Measurements from ENCODE around the gene DPPA3. TPM values are rescaled to one million over a fixed set of nuclear protein-coding genes. Genes with fewer than 3 reads are reported as not detected.

Gene DPPA3
- total and polyA plus RNA-seq, 2 of the 13 experiments (the other 11 are each of a cell fraction or from before 2014, with no cell fraction given): not detected

GRCh38 chr12:7695237-7695560 lies 16.0 kb upstream of the DPPA3 start:
- ChIA-PET CTCF (ENCODE audit: low intra/inter-chr PET ratio, low total read pairs) (no interaction called here), POLR2A (no interaction called here)
- FAIRE-seq (no peak), DNase-seq (ENCODE audit: low spot score) (no peak), ATAC-seq (no peak)
- intact Hi-C loops (cut with micrococcal nuclease; ENCODE audit: unreplicated experiment) (no loop called here), in situ Hi-C loops (cut with HindIII; ENCODE audit: extremely low pct_ligation_motif_present, low pct_unique_long_range_greater_than_20kb) (no loop called here)
- no peaks in the 10 kb centered on the region for H3K36me3 ChIP-seq (replicated peaks in 1 of 2; ENCODE audit: control insufficient read depth in 1 of 2, insufficient read depth in 2 of 2, low read length in 2 of 2)
- no peak overlapping the region for H3K4me2 ChIP-seq (ENCODE audit: low read depth, low read length)
- H2AFZ ChIP-seq (ENCODE audit: low read length): no peak overlapping the region
- BruUV-seq (replicated peaks): no TSS peak
- WGBS (ENCODE audit: low lambda C conversion rate): 77% methylated on average over 10 of the region's 10 CpGs
- no peaks in the 10 kb centered on the region for H4K20me1 ChIP-seq (ENCODE audit: insufficient read depth, low read length)
- H3K27me3 ChIP-seq (ENCODE audit: control insufficient read depth in 1 of 2, insufficient read depth in 2 of 2, low read length in 2 of 2): 0 out of 5 replicates have a peak, but pooled peaks cover 0 to under 1% of the 10 kb centered on the region in 2 experiments
- H3K4me1 ChIP-seq (ENCODE audit: insufficient read depth, low read length): no peaks in the 10 kb centered on the region
- TF ChIP-seq ZSCAN31 (CRISPR knock-in tag; IDR thresholded peaks at IDR 0.05; ENCODE audit: low read depth): no peak
- no peak for TF ChIP-seq RAD51 (IDR thresholded peaks at IDR 0.05; ENCODE audit: borderline replicate concordance)
- TF ChIP-seq ZHX1 (CRISPR knock-in tag; IDR thresholded peaks at IDR 0.05; ENCODE audit: low read depth): no peak
- no peak for TF ChIP-seq TSC22D2 (CRISPR knock-in tag; IDR thresholded peaks at IDR 0.05; ENCODE audit: borderline replicate concordance)
- TF ChIP-seq KAT2B (IDR thresholded peaks at IDR 0.05; ENCODE audit: borderline replicate concordance, low read depth, low read length): no peak
- no peak for TF ChIP-seq ZNF747 (CRISPR knock-in tag; IDR thresholded peaks at IDR 0.05; ENCODE audit: borderline replicate concordance)
- H3K79me2 ChIP-seq (ENCODE audit: insufficient read depth, low read length): no peaks in the 10 kb centered on the region
- no peaks in the 10 kb centered on the region for H3K9me3 ChIP-seq (ENCODE audit: low read length)
- no peak overlapping the region for H3K9ac ChIP-seq (ENCODE audit: insufficient read depth, low read depth, low read length)
- H3K4me3 ChIP-seq (replicated peaks in 1 of 3; ENCODE audit: insufficient read depth in 1 of 3, low read depth in 2 of 3, low read length in 3 of 3): no peak overlapping the region
- H3K27ac ChIP-seq (ENCODE audit: extremely low read length, insufficient read depth, low read length): no peak overlapping the region

Data from HepG2 (cell line).